Measurements from ENCODE around the gene RPL3. TPM values are rescaled to one million over a fixed set of nuclear protein-coding genes. Genes with fewer than 3 reads are reported as not detected.
A peak's percentile ranks its signal among the peaks of the same experiment; 100 is the strongest.
"Not testable (repeated sequence)": the region's sequence is repeated elsewhere in the genome, so short reads cannot be mapped to it uniquely, and the experiment has no call there.

RPL3 gene
- total and polyA plus RNA-seq, 4 donors, result 1,197 to 1,853 (median 1,626) TPM

DNA sequence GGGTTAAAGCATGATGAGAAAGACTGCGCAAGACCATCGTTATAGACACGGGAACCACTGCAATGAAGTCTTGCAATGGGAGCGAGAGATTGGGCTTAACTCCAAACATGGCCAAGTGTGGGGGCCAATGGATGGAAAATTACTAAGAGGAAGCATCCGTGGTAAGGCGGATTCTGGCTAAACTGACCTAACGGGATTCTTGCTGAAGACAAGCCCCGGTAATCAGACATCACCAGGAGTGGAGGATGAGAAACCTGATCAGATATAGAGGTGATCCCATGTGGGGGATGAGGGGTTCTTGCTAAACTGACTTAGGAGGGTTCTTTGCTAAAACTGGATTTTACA lies 24.6 kb upstream of the RPL3 start:
- H3K9me3 ChIP-seq (ENCODE audit: control insufficient read depth, insufficient read depth, low read length), result no peaks in the 10 kb centered on the region
- 76% methylated on average over 8 of the region's 8 CpGs for WGBS (ENCODE audit: insufficient coverage)
- H3K4me1 ChIP-seq (ENCODE audit: control insufficient read depth, insufficient read depth, low read length), result peaks cover 3% of the 10 kb centered on the region
- DNase-seq (ENCODE audit: low read depth in 4 of 6, low spot score in 6 of 6), result no peak
- H3K27me3 ChIP-seq (ENCODE audit: control insufficient read depth, insufficient read depth, low read length), result no peaks in the 10 kb centered on the region
- no peaks in the 10 kb centered on the region for H3K36me3 ChIP-seq (ENCODE audit: control insufficient read depth, insufficient read depth, low read length)
- H3K4me3 ChIP-seq (ENCODE audit: low read depth, low read length), result no peak overlapping the region
- no peak overlapping the region for H3K27ac ChIP-seq (ENCODE audit: low read depth, low read length)

DNA sequence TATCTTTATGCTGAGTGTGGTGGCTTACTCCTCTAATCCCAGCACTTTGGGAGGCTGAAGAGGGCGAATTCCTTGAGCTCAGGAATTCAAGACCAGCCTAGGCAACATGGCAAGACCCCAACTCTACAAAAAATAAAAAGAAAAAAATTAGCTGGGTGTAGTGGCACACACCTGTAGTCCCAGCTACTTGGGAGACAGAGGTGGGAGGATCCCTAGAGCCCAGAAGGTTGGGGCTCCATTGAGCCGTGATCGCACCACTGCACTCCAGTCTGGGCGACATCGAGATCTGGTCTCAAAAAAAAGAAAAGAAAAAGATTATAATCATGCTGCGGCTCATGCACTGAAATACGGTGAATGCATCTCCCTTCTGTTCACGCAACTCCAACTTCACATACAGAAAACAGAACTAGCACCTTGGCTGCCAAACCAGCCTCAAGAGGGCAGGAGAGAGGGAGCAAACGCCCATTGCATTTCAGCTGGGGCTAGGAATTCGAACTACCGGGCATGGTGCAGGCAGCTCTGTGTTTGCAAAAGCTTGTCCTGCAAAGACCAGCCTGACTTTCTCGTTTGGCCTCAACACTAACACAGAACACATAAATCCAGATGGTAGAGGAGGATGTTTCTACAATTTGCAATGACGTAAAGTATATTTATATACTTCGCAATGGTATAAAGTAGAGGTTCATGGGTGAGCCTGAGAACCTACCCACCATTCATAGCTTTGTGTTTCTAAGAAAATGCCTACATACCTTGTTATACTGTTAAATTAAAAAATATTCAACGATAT lies 24.0 kb upstream of the RPL3 start:
- DNase-seq (ENCODE audit: low read depth in 4 of 6, low spot score in 6 of 6), result peak in 4 of 6 donors; percentile 32 to 85 (median 56)
- 19% methylated on average over 6 of the region's 15 CpGs for WGBS (ENCODE audit: insufficient coverage)
- H3K9me3 ChIP-seq (ENCODE audit: control insufficient read depth, insufficient read depth, low read length), result no peaks in the 10 kb centered on the region
- no peaks in the 10 kb centered on the region for H3K27me3 ChIP-seq (ENCODE audit: control insufficient read depth, insufficient read depth, low read length)
- no peak overlapping the region for H3K27ac ChIP-seq (ENCODE audit: low read depth, low read length)
- no peak overlapping the region for H3K4me3 ChIP-seq (ENCODE audit: low read depth, low read length)
- H3K36me3 ChIP-seq (ENCODE audit: control insufficient read depth, insufficient read depth, low read length), result no peaks in the 10 kb centered on the region
- no peaks in the 10 kb centered on the region for H3K4me1 ChIP-seq (ENCODE audit: control insufficient read depth, insufficient read depth, low read length)

DNA sequence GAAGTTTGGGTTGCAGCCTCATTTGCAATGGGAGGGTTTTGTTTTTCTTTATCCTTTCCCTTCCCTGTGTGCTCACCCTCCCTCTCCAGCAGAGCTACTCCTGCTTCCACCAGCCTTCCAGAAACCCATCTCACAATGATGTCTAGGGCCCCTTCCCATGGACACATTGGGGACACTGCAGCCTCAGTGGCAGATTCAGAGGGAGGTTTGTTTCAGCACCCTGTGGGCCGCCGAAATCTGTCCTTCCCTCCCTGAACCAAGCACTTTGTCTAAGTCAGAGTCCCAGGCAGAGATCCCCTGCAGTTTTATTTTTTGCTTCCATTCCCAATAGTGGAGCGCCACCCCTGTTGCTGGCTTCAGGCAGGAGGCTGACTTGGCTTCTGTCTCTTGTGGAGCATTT lies 21.8 kb upstream of the RPL3 start:
- WGBS (ENCODE audit: insufficient coverage), result 47% methylated on average over 2 of the region's 3 CpGs
- no peaks in the 10 kb centered on the region for H3K36me3 ChIP-seq (ENCODE audit: control insufficient read depth, insufficient read depth, low read length)
- H3K27me3 ChIP-seq (ENCODE audit: control insufficient read depth, insufficient read depth, low read length), result no peaks in the 10 kb centered on the region
- no peak overlapping the region for H3K4me3 ChIP-seq (ENCODE audit: low read depth, low read length)
- H3K4me1 ChIP-seq (ENCODE audit: control insufficient read depth, insufficient read depth, low read length), result no peaks in the 10 kb centered on the region
- no peak for DNase-seq (ENCODE audit: low read depth in 4 of 6, low spot score in 6 of 6)
- no peak overlapping the region for H3K27ac ChIP-seq (ENCODE audit: low read depth, low read length)
- no peaks in the 10 kb centered on the region for H3K9me3 ChIP-seq (ENCODE audit: control insufficient read depth, insufficient read depth, low read length)

DNA sequence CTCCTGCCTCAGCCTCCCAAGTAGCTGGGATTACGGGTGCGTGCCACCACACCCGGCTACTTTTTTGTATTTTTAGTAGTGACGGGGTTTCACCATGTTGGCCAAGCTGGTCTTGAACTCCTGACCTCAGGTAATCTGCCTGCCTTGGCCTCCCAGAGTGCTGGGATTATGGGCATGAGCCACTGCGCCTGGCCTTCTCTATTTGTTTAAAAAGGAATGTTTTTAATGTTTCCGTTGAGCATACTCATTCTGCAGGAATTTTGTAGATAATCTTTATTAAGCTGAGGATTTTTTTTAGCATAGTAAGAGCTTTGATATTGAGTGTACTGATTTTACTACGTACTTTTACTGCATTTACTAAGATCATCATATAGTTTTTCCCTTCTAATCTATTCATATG lies 20.4 kb upstream of the RPL3 start:
- not testable (repeated sequence) for DNase-seq (ENCODE audit: low read depth in 4 of 6, low spot score in 6 of 6); H3K27me3 ChIP-seq (ENCODE audit: control insufficient read depth, insufficient read depth, low read length); H3K36me3 ChIP-seq (ENCODE audit: control insufficient read depth, insufficient read depth, low read length); H3K27ac ChIP-seq (ENCODE audit: low read depth, low read length); H3K4me1 ChIP-seq (ENCODE audit: control insufficient read depth, insufficient read depth, low read length); H3K9me3 ChIP-seq (ENCODE audit: control insufficient read depth, insufficient read depth, low read length); H3K4me3 ChIP-seq (ENCODE audit: low read depth, low read length)
- WGBS (ENCODE audit: insufficient coverage), result 92% methylated on average over 4 of the region's 7 CpGs

DNA sequence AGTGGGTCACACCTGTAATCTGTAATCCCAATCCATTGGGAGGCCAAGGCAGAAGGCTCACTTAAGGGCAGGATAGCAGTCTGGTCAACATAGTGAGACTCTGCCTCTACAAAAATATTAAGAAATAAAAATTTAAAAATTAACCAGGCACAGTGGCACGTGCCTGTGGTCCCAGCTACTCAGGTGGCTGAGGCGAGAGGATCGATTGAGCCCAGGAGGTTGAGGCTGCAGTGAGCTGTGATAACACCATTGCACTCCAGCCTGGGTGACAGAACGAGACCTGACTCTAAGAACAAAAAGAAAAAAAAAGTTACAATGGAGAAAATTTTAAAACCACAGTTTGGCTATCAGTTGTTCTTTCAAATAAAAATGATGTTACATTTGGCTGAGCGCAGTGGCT lies 17.0 kb upstream of the RPL3 start:
- H3K4me3 ChIP-seq (ENCODE audit: low read depth, low read length), result no peak overlapping the region
- H3K36me3 ChIP-seq (ENCODE audit: control insufficient read depth, insufficient read depth, low read length), result no peaks in the 10 kb centered on the region
- H3K9me3 ChIP-seq (ENCODE audit: control insufficient read depth, insufficient read depth, low read length), result no peaks in the 10 kb centered on the region
- 88% methylated on average over 4 of the region's 5 CpGs for WGBS (ENCODE audit: insufficient coverage)
- no peaks in the 10 kb centered on the region for H3K27me3 ChIP-seq (ENCODE audit: control insufficient read depth, insufficient read depth, low read length)
- no peaks in the 10 kb centered on the region for H3K4me1 ChIP-seq (ENCODE audit: control insufficient read depth, insufficient read depth, low read length)
- DNase-seq (ENCODE audit: low read depth in 4 of 6, low spot score in 6 of 6), result no peak
- H3K27ac ChIP-seq (ENCODE audit: low read depth, low read length), result no peak overlapping the region

DNA sequence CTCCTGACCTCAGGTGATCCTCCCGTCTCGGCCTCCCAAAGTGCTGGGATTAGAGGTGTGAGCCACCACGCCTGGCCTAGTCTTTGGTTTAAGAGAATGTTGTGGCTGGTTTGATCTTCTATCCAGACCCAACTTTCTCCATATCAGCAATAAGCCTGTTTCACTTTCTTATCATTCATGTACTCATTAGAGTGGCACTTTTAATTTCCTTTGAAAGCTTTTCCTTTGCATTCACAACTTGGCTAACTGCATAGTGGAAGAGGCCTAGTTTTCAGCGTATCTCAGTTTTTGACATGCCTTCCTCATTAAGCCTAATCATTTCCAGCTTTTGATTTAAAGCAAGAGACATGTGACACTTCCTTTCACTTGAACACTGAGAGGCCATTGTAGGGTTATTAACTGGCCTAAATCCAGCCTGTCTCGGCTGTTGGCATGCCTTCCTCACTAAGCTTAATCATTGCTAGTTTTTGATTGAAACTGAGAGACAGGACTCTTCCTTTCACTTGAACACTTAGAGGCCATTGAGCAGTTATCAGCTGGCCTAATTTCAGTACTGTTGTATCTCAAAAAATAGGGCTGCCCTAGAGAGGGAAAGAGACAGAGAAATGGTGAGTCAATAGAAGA lies 13.1 kb upstream of the RPL3 start:
- peak overlapping the region; percentile 40 for H3K27ac ChIP-seq (ENCODE audit: low read depth, low read length)
- no CpG with 5 or more reads among the region's 5 CpGs for WGBS (ENCODE audit: insufficient coverage)

DNA sequence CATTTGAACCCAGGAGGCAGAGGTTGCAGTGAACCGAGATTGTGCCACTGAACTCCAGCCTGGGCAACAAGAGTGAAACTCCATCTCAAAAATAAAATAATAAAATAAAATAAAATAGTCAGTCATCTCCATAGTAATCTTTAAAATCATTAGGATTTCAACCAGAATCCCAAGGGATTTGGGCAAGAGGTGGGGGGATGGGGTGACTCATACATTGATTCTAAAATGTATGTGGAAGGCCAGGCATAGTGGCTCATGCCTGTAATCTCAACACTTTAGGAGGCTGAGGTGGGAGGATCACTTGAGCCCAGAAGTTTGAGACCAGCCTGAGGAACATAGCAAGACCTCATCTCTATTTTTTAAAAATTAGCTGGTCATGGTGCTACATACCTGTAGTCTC lies 11.1 kb upstream of the RPL3 start:
- WGBS (ENCODE audit: insufficient coverage), result no CpG with 5 or more reads among the region's 1 CpG

More for the DNA sequence above, 13.1 kb upstream of the RPL3 start:
- no peaks in the 10 kb centered on the region for H3K36me3 ChIP-seq (ENCODE audit: control insufficient read depth, insufficient read depth, low read length)
- peak in 2 of 6 donors; percentile 25 to 65 for DNase-seq (ENCODE audit: low read depth in 4 of 6, low spot score in 6 of 6)
- H3K27me3 ChIP-seq (ENCODE audit: control insufficient read depth, insufficient read depth, low read length), result no peaks in the 10 kb centered on the region
- no peak overlapping the region for H3K4me3 ChIP-seq (ENCODE audit: low read depth, low read length)
- H3K9me3 ChIP-seq (ENCODE audit: control insufficient read depth, insufficient read depth, low read length), result no peaks in the 10 kb centered on the region
- no peaks in the 10 kb centered on the region for H3K4me1 ChIP-seq (ENCODE audit: control insufficient read depth, insufficient read depth, low read length)

DNA sequence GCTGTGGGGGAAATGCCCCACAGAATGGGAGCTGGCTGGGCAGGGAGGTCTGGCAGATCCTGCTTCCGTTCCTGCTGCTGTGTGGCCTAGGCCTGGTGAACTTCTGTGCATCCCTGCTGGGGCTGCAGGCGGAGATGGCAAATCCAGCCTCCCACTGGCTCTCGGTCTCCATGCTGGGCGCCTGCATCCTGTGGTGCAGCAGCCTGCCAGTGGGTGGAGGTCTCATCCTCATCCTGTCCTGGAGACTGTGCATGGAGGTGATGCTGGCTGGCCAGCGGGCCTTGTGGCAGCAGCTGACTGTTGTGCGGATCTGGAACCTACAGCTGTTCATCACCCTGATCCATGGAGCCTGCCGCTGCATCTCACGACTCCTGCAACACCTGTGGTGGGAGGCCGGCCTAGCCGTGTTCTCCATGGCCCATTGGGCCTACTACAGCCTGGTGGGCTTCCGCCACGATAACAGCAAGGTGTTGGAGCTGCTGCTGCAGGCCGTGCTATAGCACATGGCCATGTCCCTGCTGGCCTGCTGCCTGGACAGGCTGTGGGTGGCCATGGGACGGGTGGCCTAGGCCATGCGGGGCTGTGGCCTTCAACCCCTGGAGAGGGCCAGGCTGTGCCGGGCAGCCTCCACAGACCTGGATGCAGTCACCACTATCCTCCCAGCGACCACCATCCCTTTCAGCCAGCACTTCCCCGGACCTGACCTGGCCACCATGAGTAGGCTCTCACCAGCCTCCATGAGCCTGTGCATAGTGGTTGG lies 8.8 kb upstream of the RPL3 start:
- H3K36me3 ChIP-seq (ENCODE audit: control insufficient read depth, insufficient read depth, low read length), result no peaks in the 10 kb centered on the region
- H3K27ac ChIP-seq (ENCODE audit: low read depth, low read length), result no peak overlapping the region
- no peak overlapping the region for H3K4me3 ChIP-seq (ENCODE audit: low read depth, low read length)
- H3K9me3 ChIP-seq (ENCODE audit: control insufficient read depth, insufficient read depth, low read length), result no peaks in the 10 kb centered on the region
- 89% methylated on average over 18 of the region's 18 CpGs for WGBS (ENCODE audit: insufficient coverage)
- H3K27me3 ChIP-seq (ENCODE audit: control insufficient read depth, insufficient read depth, low read length), result no peaks in the 10 kb centered on the region
- DNase-seq (ENCODE audit: low read depth in 4 of 6, low spot score in 6 of 6), result no peak
- H3K4me1 ChIP-seq (ENCODE audit: control insufficient read depth, insufficient read depth, low read length), result no peaks in the 10 kb centered on the region

More for the DNA sequence above, 11.1 kb upstream of the RPL3 start:
- not testable (repeated sequence) for DNase-seq (ENCODE audit: low read depth in 4 of 6, low spot score in 6 of 6); H3K27ac ChIP-seq (ENCODE audit: low read depth, low read length); H3K9me3 ChIP-seq (ENCODE audit: control insufficient read depth, insufficient read depth, low read length); H3K4me3 ChIP-seq (ENCODE audit: low read depth, low read length); H3K36me3 ChIP-seq (ENCODE audit: control insufficient read depth, insufficient read depth, low read length); H3K27me3 ChIP-seq (ENCODE audit: control insufficient read depth, insufficient read depth, low read length); H3K4me1 ChIP-seq (ENCODE audit: control insufficient read depth, insufficient read depth, low read length)

DNA sequence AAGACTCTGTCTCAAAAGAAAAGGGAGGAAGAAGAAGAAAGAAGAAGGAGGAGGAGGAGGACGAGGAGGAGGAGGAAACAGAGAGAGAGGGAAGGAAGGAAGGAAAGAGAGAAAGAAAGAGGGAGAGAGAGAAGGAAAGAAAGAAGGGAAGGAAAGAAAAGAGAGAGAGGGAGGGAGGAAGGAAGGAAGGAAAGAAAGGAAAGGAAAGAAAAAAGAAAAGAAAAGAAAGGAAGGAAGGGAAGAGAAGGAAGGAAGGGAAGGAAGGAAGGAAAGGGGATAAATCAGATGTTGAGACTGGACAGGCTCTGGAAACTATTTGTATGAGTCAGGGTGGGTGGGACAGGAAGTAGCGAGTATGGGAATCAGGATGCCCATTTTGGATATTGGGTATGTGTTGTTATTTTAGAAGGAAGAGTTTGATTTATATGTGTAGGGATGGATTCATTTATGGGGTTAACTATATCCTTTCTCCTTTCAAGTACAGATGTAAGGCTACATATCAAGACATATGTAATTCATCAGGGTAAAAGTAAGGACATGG lies 6.0 kb upstream of the RPL3 start:
- H3K36me3 ChIP-seq (ENCODE audit: control insufficient read depth, insufficient read depth, low read length), result no peaks in the 10 kb centered on the region
- H3K4me1 ChIP-seq (ENCODE audit: control insufficient read depth, insufficient read depth, low read length), result peaks cover 2% of the 10 kb centered on the region
- WGBS (ENCODE audit: insufficient coverage), result 58% methylated on average over 1 of the region's 2 CpGs
- H3K27me3 ChIP-seq (ENCODE audit: control insufficient read depth, insufficient read depth, low read length), result no peaks in the 10 kb centered on the region
- no peak for DNase-seq (ENCODE audit: low read depth in 4 of 6, low spot score in 6 of 6)
- H3K4me3 ChIP-seq (ENCODE audit: low read depth, low read length), result no peak overlapping the region
- H3K27ac ChIP-seq (ENCODE audit: low read depth, low read length), result no peak overlapping the region
- H3K9me3 ChIP-seq (ENCODE audit: control insufficient read depth, insufficient read depth, low read length), result no peaks in the 10 kb centered on the region

Data from spinal cord (tissue), 10 donors.